Panc1 (cell line): ENCODE data around the gene WDR36. TPM values are rescaled to one million over a fixed set of nuclear protein-coding genes. Genes with fewer than 3 reads are reported as not detected.

Experiments used
- ATAC-seq: fragments of 200-7000 bp; cut with Tn5 transposase; 2 replicates; pipeline ENCODE4 v1.9.1; 2020; ENCODE audit warnings: mild to moderate bottlenecking, moderate library complexity
- BruUV-seq: library from RNA; stranded (reverse); fragments of 400-500 nt; replicated peaks from 2 replicates; lab custom pipeline; 2021; lab: Mats Ljungman, UMichigan
- CTCF ChIA-PET: fragments of 300-600 bp; sonication (Branson Sonifier 250); formaldehyde crosslinking; loops from one replicate; lab custom pipeline; 2022; ENCODE audit warnings: antibody characterized with exemption; lab: Charles Lee
- POLR2A ChIA-PET: fragments of 300-600 bp; sonication (Branson Sonifier 250); formaldehyde crosslinking; loops from one replicate; lab custom pipeline; 2022; ENCODE audit warnings: antibody characterized with exemption; lab: Charles Lee
- DNase-seq: peaks from one replicate; pipeline ENCODE4 v3.0.0-alpha.2; 2010; ENCODE audit warnings: low read depth, low spot score
- H3K27ac ChIP-seq: 2 replicates; pipeline ENCODE4 v1.5.1; 2011; ENCODE audit warnings: mild to moderate bottlenecking, low read length, inconsistent platforms
- H3K27me3 ChIP-seq: fragments of 200-500 bp; sonication (Bioruptor generic); 2 replicates; pipeline ENCODE4 v1.6.0; 2014; ENCODE audit warnings: low read length, inconsistent platforms; ENCODE audit not compliant: control insufficient read depth, insufficient read depth
- H3K36me3 ChIP-seq: fragments of 200-500 bp; sonication (Bioruptor generic); 2 replicates; pipeline ENCODE4 v1.5.1; 2014; ENCODE audit warnings: inconsistent platforms, mild to moderate bottlenecking, low read length, moderate library complexity; ENCODE audit not compliant: control insufficient read depth, insufficient read depth
- H3K4me1 ChIP-seq: 2 replicates; pipeline ENCODE4 v1.5.1; 2011; ENCODE audit warnings: inconsistent platforms, mild to moderate bottlenecking, low read length, moderate library complexity; ENCODE audit not compliant: control insufficient read depth, insufficient read depth
- H3K4me3 ChIP-seq, 2 experiments: 2 replicates each; pipeline ENCODE4 v1.5.1; 2011 to 2012; ENCODE audit warnings: low read depth in 2 of 2, low read length in 2 of 2, mild to moderate bottlenecking in 2 of 2, inconsistent platforms in 1 of 2, moderate library complexity in 1 of 2
- H3K9me3 ChIP-seq: fragments of 200-500 bp; sonication (Bioruptor generic); 2 replicates; pipeline ENCODE4 v1.5.1; 2014; ENCODE audit warnings: low read depth, mild to moderate bottlenecking, inconsistent platforms, low read length, moderate library complexity; ENCODE audit not compliant: control insufficient read depth, insufficient read depth
- POLR2AphosphoS5 ChIP-seq: IDR thresholded peaks from 2 replicates; pipeline ENCODE4 v1.6.1; 2012; ENCODE audit warnings: mild to moderate bottlenecking, low read depth, low read length, moderate library complexity
- REST ChIP-seq, 2 experiments: IDR thresholded peaks; 2 replicates each; pipeline ENCODE4 v1.6.1; 2011 to 2012; ENCODE audit warnings: low read depth in 2 of 2, control low read depth in 1 of 2, low read length in 1 of 2, mild to moderate bottlenecking in 1 of 2, moderate library complexity in 1 of 2; ENCODE audit not compliant: insufficient read depth in 1 of 2
- SIN3A ChIP-seq: IDR thresholded peaks from 2 replicates; pipeline ENCODE4 v1.6.1; 2012; ENCODE audit warnings: low read depth, mild to moderate bottlenecking, low read length, moderate library complexity, borderline replicate concordance; ENCODE audit not compliant: insufficient read depth
- TCF7L2 ChIP-seq: IDR thresholded peaks from 2 replicates; pipeline ENCODE4 v1.6.1; 2011; ENCODE audit warnings: mild to moderate bottlenecking, low read depth, low read length, inconsistent platforms
- in situ Hi-C: cut with HindIII; loops from 2 replicates; pipeline ENCODE4 v1.10.0; 2016; ENCODE audit warnings: low sequenced_read_pairs, low pct_unique_long_range_greater_than_20kb
- intact Hi-C: fragments of 100-400 bp; cut with micrococcal nuclease; formaldehyde crosslinking; loops from one replicate; pipeline ENCODE4 v1.10.0; 2022; ENCODE audit not compliant: unreplicated experiment
- total RNA-seq: library from RNA; stranded (reverse); gene quantifications from one replicate; pipeline ENCODE4 v1.2.1, GENCODE V29; 2021; ENCODE audit not compliant: unreplicated experiment
- TF ChIP-seq, protein P1 (sequence below): fragments of 450-650 bp; IDR thresholded peaks from 2 replicates; pipeline ENCODE4 v1.5.1; 2017; ENCODE audit warnings: mild to moderate bottlenecking

The WDR36 gene
- total RNA-seq, 1 experiment from 2014 or later = 33.9 TPM

DNA sequence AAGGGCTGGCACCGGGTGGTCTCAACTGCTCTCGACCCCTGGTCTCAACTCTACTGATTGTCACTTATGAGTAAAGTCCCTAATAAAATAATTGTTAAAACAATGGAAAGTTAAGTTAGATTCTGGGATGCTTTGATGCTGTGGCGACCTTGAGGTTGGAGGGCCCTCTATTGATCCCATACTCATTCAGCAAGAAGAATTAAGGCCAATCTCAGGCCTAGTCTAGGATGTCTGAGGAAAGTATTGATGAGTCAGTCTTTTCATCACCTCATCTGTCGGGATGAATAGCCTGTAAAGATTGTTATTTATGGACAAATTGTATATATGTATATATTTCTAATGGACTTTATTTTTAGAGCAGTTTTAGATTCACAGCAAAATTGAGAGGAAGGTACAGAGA is 50.8 kb downstream of the WDR36 start:
- intact Hi-C loops = no loop called here
- POLR2A ChIA-PET = interaction anchor here (0.7 kb wide), 1 partner anchor 972 kb away, joined by 3 read pairs; no protein-coding TSS in a partner anchor
- no peaks in the 10 kb centered on the region; the same call in 1 of the 2 replicates for H3K27me3 ChIP-seq
- H3K4me3 ChIP-seq = no peak overlapping the region
- no TSS peak for BruUV-seq
- in situ Hi-C loops = no loop called here
- no peaks in the 10 kb centered on the region for H3K4me1 ChIP-seq
- no peaks in the 10 kb centered on the region for H3K9me3 ChIP-seq
- no peaks in the 10 kb centered on the region for H3K36me3 ChIP-seq
- DNase-seq (no peak), ATAC-seq (no peak)
- CTCF ChIA-PET = no interaction called here
- TF ChIP-seq POLR2AphosphoS5 (no peak), SIN3A (no peak)
- no peak overlapping the region for H3K27ac ChIP-seq

DNA sequence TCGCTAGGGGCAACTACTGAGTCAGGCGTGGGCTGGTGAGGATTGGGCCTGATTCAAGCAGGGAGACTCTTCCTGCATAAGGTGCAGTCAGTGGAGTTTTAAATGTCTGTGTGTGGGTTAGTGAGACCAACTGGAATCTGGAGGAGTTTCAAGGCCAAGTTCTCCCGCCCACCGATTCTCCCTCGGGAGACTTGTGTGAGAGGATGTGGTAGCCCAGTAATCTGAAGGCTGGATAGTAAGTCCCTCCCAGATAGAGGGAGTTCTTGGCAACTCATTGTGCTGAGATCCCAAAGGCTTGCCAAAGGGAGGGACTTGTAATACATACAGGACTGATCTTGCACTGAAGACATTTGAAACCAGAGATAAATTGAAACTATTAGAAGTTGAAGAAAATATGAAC is 51.8 kb downstream of the WDR36 start:
- no TSS peak for BruUV-seq
- Histone ChIP-seq H3K36me3 (no peaks in the 10 kb centered on the region), H3K4me1 (no peaks in the 10 kb centered on the region), H3K4me3 (no peak overlapping the region), H3K27me3 (no peaks in the 10 kb centered on the region; the same call in 1 of the 2 replicates), H3K9me3 (no peaks in the 10 kb centered on the region), H3K27ac (no peak overlapping the region)
- DNase-seq = no peak
- intact Hi-C loops = no loop called here
- CTCF ChIA-PET = no interaction called here
- ATAC-seq = no peak
- no peak for TF ChIP-seq REST (IDR thresholded peaks at IDR 0.05; ENCODE audit: insufficient read depth in 1 of 2, low read depth in 2 of 2, low read length in 1 of 2)
- TF ChIP-seq, protein P1, sequence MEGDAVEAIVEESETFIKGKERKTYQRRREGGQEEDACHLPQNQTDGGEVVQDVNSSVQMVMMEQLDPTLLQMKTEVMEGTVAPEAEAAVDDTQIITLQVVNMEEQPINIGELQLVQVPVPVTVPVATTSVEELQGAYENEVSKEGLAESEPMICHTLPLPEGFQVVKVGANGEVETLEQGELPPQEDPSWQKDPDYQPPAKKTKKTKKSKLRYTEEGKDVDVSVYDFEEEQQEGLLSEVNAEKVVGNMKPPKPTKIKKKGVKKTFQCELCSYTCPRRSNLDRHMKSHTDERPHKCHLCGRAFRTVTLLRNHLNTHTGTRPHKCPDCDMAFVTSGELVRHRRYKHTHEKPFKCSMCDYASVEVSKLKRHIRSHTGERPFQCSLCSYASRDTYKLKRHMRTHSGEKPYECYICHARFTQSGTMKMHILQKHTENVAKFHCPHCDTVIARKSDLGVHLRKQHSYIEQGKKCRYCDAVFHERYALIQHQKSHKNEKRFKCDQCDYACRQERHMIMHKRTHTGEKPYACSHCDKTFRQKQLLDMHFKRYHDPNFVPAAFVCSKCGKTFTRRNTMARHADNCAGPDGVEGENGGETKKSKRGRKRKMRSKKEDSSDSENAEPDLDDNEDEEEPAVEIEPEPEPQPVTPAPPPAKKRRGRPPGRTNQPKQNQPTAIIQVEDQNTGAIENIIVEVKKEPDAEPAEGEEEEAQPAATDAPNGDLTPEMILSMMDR = no peak
- no peak for TF ChIP-seq SIN3A
- TF ChIP-seq TCF7L2 = no peak
- POLR2A ChIA-PET = no interaction called here
- in situ Hi-C loops = no loop called here

- CTCF ChIA-PET = no interaction called here
- H3K36me3 ChIP-seq = no peaks in the 10 kb centered on the region
- H3K4me1 ChIP-seq = no peaks in the 10 kb centered on the region
- intact Hi-C loops (no loop called here), in situ Hi-C loops (no loop called here)
- BruUV-seq = no TSS peak
- POLR2A ChIA-PET = no interaction called here
- H3K4me3 ChIP-seq = no peak overlapping the region
- no peak for ATAC-seq
- TF ChIP-seq POLR2AphosphoS5 (no peak), REST (IDR thresholded peaks at IDR 0.05; ENCODE audit: insufficient read depth in 1 of 2, low read depth in 2 of 2, low read length in 1 of 2) (no peak), TCF7L2 (no peak), SIN3A (no peak)
- TF ChIP-seq, protein P1 = no peak
- no peaks in the 10 kb centered on the region for H3K9me3 ChIP-seq
- DNase-seq = no peak
- no peaks in the 10 kb centered on the region; the same call in 1 of the 2 replicates for H3K27me3 ChIP-seq
- H3K27ac ChIP-seq = no peak overlapping the region
Measured at GRCh38 chr5:111144352-111144930, 52.3 kb downstream of the WDR36 start.
